TTC549 (cell line): ENCODE measurements around the gene PRDM15.
"Not testable (repeated sequence)": the region's sequence is repeated elsewhere in the genome, so short reads cannot be mapped to it uniquely, and the experiment has no call there.

ENCODE experiments used
- FAIRE-seq: peaks from 2 replicates; lab custom pipeline; 2012; peaks lifted over from hg19 to GRCh38; lab: Jason Lieb, UNC

Gene PRDM15

GRCh38 chr21:41804381-41804780, 74.8 kb downstream of the PRDM15 start:
- no peak for FAIRE-seq

- FAIRE-seq, result no peak
Observed at GRCh38 chr21:41803316-41803715, 75.8 kb downstream of the PRDM15 start.

- FAIRE-seq, result no peak
Observed at GRCh38 chr21:41802684-41803083, 76.5 kb downstream of the PRDM15 start.

- FAIRE-seq, result no peak
Observed at GRCh38 chr21:41802198-41802584, 77.0 kb downstream of the PRDM15 start.

- no peak for FAIRE-seq
Observed at GRCh38 chr21:41801321-41802197, 77.6 kb downstream of the PRDM15 start.

GRCh38 chr21:41800425-41801320, 78.5 kb downstream of the PRDM15 start:
- FAIRE-seq, result no peak

GRCh38 chr21:41799763-41800162, 79.4 kb downstream of the PRDM15 start:
- FAIRE-seq, result no peak

GRCh38 chr21:41798326-41798725, 80.8 kb downstream of the PRDM15 start:
- FAIRE-seq, result no peak

- FAIRE-seq, result no peak
Observed at GRCh38 chr21:41796476-41797080, 82.6 kb downstream of the PRDM15 start.

- FAIRE-seq, result no peak
Observed at GRCh38 chr21:41795726-41796125, 83.4 kb downstream of the PRDM15 start.

GRCh38 chr21:41794600-41794999, 84.5 kb downstream of the PRDM15 start:
- no peak for FAIRE-seq

GRCh38 chr21:41792711-41793110, 86.4 kb downstream of the PRDM15 start:
- FAIRE-seq, result no peak

GRCh38 chr21:41786509-41786987, 92.6 kb downstream of the PRDM15 start:
- FAIRE-seq, result no peak

GRCh38 chr21:41785262-41785661, 93.9 kb downstream of the PRDM15 start:
- not testable (repeated sequence) for FAIRE-seq

- FAIRE-seq, result no peak
Observed at GRCh38 chr21:41784456-41785102, 94.6 kb downstream of the PRDM15 start.

- no peak for FAIRE-seq
Observed at GRCh38 chr21:41783476-41784180, 95.5 kb downstream of the PRDM15 start.

- FAIRE-seq, result no peak
Observed at GRCh38 chr21:41781050-41781410, 98.1 kb downstream of the PRDM15 start.

- no peak for FAIRE-seq
Observed at GRCh38 chr21:41780337-41781049, 98.7 kb downstream of the PRDM15 start.

- no peak for FAIRE-seq
Observed at GRCh38 chr21:41779659-41780058, 99.5 kb downstream of the PRDM15 start.

- no peak for FAIRE-seq
Observed at GRCh38 chr21:41778930-41779600, 100.1 kb downstream of the PRDM15 start.
